ENCODE data around the gene CEP112.

Gene CEP112

GRCh38 chr17:65638221-65638975, 553.5 kb downstream of the CEP112 start:
- DNase-seq (ENCODE audit: low spot score): no peak

GRCh38 chr17:65637786-65638185, 554.1 kb downstream of the CEP112 start:
- DNase-seq (ENCODE audit: low spot score): no peak

GRCh38 chr17:65634533-65634932, 557.4 kb downstream of the CEP112 start:
- DNase-seq (ENCODE audit: low spot score): no peak

GRCh38 chr17:65633988-65634387, 557.9 kb downstream of the CEP112 start:
- DNase-seq (ENCODE audit: low spot score): no peak

- no peak for DNase-seq (ENCODE audit: low spot score)
Observed at GRCh38 chr17:65633146-65633881, 558.6 kb downstream of the CEP112 start.

- no peak for DNase-seq (ENCODE audit: low spot score)
Observed at GRCh38 chr17:65630502-65630901, 561.4 kb downstream of the CEP112 start.

GRCh38 chr17:65629234-65629690, 562.7 kb downstream of the CEP112 start:
- DNase-seq (ENCODE audit: low spot score): no peak

GRCh38 chr17:65628644-65629036, 563.3 kb downstream of the CEP112 start:
- DNase-seq (ENCODE audit: low spot score): no peak

- DNase-seq (ENCODE audit: low spot score): no peak
Observed at GRCh38 chr17:65627891-65628643, 563.9 kb downstream of the CEP112 start.

- no peak for DNase-seq (ENCODE audit: low spot score)
Observed at GRCh38 chr17:65627108-65627507, 564.8 kb downstream of the CEP112 start.

- no peak for DNase-seq (ENCODE audit: low spot score)
Observed at GRCh38 chr17:65626451-65626850, 565.5 kb downstream of the CEP112 start.

GRCh38 chr17:65618516-65618915, 573.4 kb downstream of the CEP112 start:
- no peak for DNase-seq (ENCODE audit: low spot score)

- no peak for DNase-seq (ENCODE audit: low spot score)
Observed at GRCh38 chr17:65617496-65617895, 574.4 kb downstream of the CEP112 start.

- no peak for DNase-seq (ENCODE audit: low spot score)
Observed at GRCh38 chr17:65609749-65610148, 582.2 kb downstream of the CEP112 start.

GRCh38 chr17:65609286-65609685, 582.6 kb downstream of the CEP112 start:
- no peak for DNase-seq (ENCODE audit: low spot score)

GRCh38 chr17:65604070-65604469, 587.9 kb downstream of the CEP112 start:
- no peak for DNase-seq (ENCODE audit: low spot score)

GRCh38 chr17:65601881-65602280, 590.1 kb downstream of the CEP112 start:
- no peak for DNase-seq (ENCODE audit: low spot score)

- peak; percentile 72 for DNase-seq (ENCODE audit: low spot score)
Observed at GRCh38 chr17:65601145-65601544, 590.8 kb downstream of the CEP112 start.

GRCh38 chr17:65600518-65600917, 591.4 kb downstream of the CEP112 start:
- no peak for DNase-seq (ENCODE audit: low spot score)

- DNase-seq (ENCODE audit: low spot score): no peak
Observed at GRCh38 chr17:65599650-65600049, 592.3 kb downstream of the CEP112 start.

GRCh38 chr17:65598746-65599145, 593.2 kb downstream of the CEP112 start:
- no peak for DNase-seq (ENCODE audit: low spot score)

- no peak for DNase-seq (ENCODE audit: low spot score)
Observed at GRCh38 chr17:65595071-65595656, 596.8 kb downstream of the CEP112 start.

Data from ecto neural progenitor cell (in vitro differentiated cells).